Endothelial cell of umbilical vein (primary cell): ENCODE data around the gene SLC22A8. TPM values are rescaled to one million over a fixed set of nuclear protein-coding genes. Genes with fewer than 3 reads are reported as not detected.

Experiments
- BruUV-seq: library from RNA; stranded (reverse); fragments of 400-500 nt; replicated peaks from 2 replicates; lab custom pipeline; 2021; lab: Mats Ljungman, UMichigan
- CTCF ChIA-PET: fragments of 300-600, 350-600 bp; sonication (Branson Sonifier 250); formaldehyde crosslinking; loops from one replicate; lab custom pipeline; 2021; ENCODE audit warnings: antibody characterized with exemption, inconsistent platforms; lab: Charles Lee
- POLR2A ChIA-PET: fragments of 300-600, 350-600 bp; sonication (Branson Sonifier 250); formaldehyde crosslinking; loops from one replicate; lab custom pipeline; 2021; ENCODE audit warnings: antibody characterized with exemption, inconsistent platforms; lab: Charles Lee
- DNase-seq: peaks from one replicate; pipeline ENCODE4 v3.0.0-alpha.2; 2011; ENCODE audit warnings: low read depth, low spot score
- FAIRE-seq: peaks from 2 replicates; lab custom pipeline; 2011; peaks lifted over from hg19 to GRCh38; lab: Jason Lieb, UNC
- H2AFZ ChIP-seq: 2 replicates; pipeline ENCODE4 v1.6.0; 2012; ENCODE audit warnings: low read depth, low read length, control low read depth, inconsistent platforms
- H3K27ac ChIP-seq: 2 replicates; pipeline ENCODE4 v1.5.1; 2011; ENCODE audit warnings: low read depth, mild to moderate bottlenecking, control low read depth, low read length, moderate library complexity; ENCODE audit not compliant: insufficient read depth
- H3K27me3 ChIP-seq, 2 experiments: 2 replicates each; pipeline versions ENCODE4 v1.6.0 to v1.6.1; 2011; ENCODE audit warnings: low read length in 2 of 2, mixed read lengths in 1 of 2; ENCODE audit not compliant: control insufficient read depth in 2 of 2, insufficient read depth in 2 of 2
- H3K36me3 ChIP-seq, 2 experiments: 2 replicates in 1 of 2; 3 replicates in 1 of 2; pipeline ENCODE4 v1.5.1; 2011; ENCODE audit warnings: low read length in 2 of 2, mild to moderate bottlenecking in 1 of 2, moderate library complexity in 1 of 2; ENCODE audit not compliant: control insufficient read depth in 2 of 2, insufficient read depth in 2 of 2; ENCODE audit errors: extremely low read depth in 1 of 2
- H3K4me1 ChIP-seq: 3 replicates; pipeline ENCODE4 v1.5.1; 2011; ENCODE audit warnings: mild to moderate bottlenecking, low read length; ENCODE audit not compliant: control insufficient read depth, insufficient read depth; ENCODE audit errors: extremely low read depth
- H3K4me2 ChIP-seq: 2 replicates; pipeline ENCODE4 v1.6.1; 2011; ENCODE audit warnings: low read length, control low read depth, mixed read lengths; ENCODE audit not compliant: insufficient read depth
- H3K4me3 ChIP-seq, 3 experiments: fragments of 200-600 bp in 1 of 3; sonication (generic), shearing (Covaris generic) in 1 of 3; replicated peaks in 1 of 3; 2 replicates each; pipeline ENCODE4 v1.5.1; 2011 to 2016; ENCODE audit warnings: control low read depth in 3 of 3, low read length in 3 of 3, mild to moderate bottlenecking in 2 of 3, inconsistent platforms in 1 of 3, low read depth in 1 of 3, moderate library complexity in 1 of 3; ENCODE audit not compliant: insufficient read depth in 1 of 3
- H3K79me2 ChIP-seq: 2 replicates; pipeline ENCODE4 v1.6.0; 2012; ENCODE audit warnings: low read length, inconsistent platforms; ENCODE audit not compliant: control insufficient read depth, insufficient read depth
- H3K9ac ChIP-seq: replicated peaks from 2 replicates; pipeline ENCODE3; 2011; ENCODE audit warnings: low read length, control low read depth; ENCODE audit not compliant: insufficient read depth; ENCODE audit errors: extremely low read depth
- H3K9me1 ChIP-seq: replicated peaks from 3 replicates; pipeline ENCODE4 v1.6.0; 2011; ENCODE audit warnings: mild to moderate bottlenecking, low read length; ENCODE audit not compliant: control insufficient read depth, insufficient read depth; ENCODE audit errors: extremely low read depth
- H3K9me3 ChIP-seq: replicated peaks from 2 replicates; pipeline ENCODE4 v1.5.1; 2012; ENCODE audit warnings: low read length, inconsistent platforms; ENCODE audit not compliant: control insufficient read depth, insufficient read depth
- H4K20me1 ChIP-seq: replicated peaks from 2 replicates; pipeline ENCODE3; 2011; ENCODE audit warnings: mild to moderate bottlenecking, low read length; ENCODE audit not compliant: control insufficient read depth, insufficient read depth; ENCODE audit errors: extremely low read depth
- CTCF ChIP-seq, 2 donors: IDR thresholded peaks; 1 replicate in 1 of 2; 2 replicates in 1 of 2; pipeline ENCODE4 v1.5.1; 2011; ENCODE audit warnings: low read length in 2 of 2, mild to moderate bottlenecking in 2 of 2, moderate library complexity in 2 of 2, control low read depth in 1 of 2, inconsistent platforms in 1 of 2, low read depth in 1 of 2; ENCODE audit not compliant: insufficient read depth in 1 of 2; ENCODE audit errors: extremely low read depth in 1 of 2
- EZH2 ChIP-seq: IDR thresholded peaks from 2 replicates; pipeline ENCODE4 v1.6.1; 2012; ENCODE audit warnings: borderline replicate concordance, low read depth, mild to moderate bottlenecking, moderate library complexity, low read length, inconsistent platforms; ENCODE audit not compliant: severe bottlenecking
- FOS ChIP-seq: IDR thresholded peaks from 2 replicates; pipeline ENCODE4 v1.6.1; 2011; ENCODE audit warnings: mild to moderate bottlenecking, low read length, moderate library complexity, borderline replicate concordance; ENCODE audit not compliant: insufficient read depth
- GATA2 ChIP-seq: IDR thresholded peaks from 2 replicates; pipeline ENCODE4 v1.7.0; 2011; ENCODE audit warnings: low read depth, mild to moderate bottlenecking, moderate library complexity, mixed read lengths, low read length; ENCODE audit not compliant: insufficient read length, insufficient read depth
- JUN ChIP-seq: IDR thresholded peaks from 2 replicates; pipeline ENCODE4 v1.6.1; 2011; ENCODE audit warnings: borderline replicate concordance, low read depth; ENCODE audit not compliant: insufficient read length, insufficient read depth
- MYC ChIP-seq: IDR thresholded peaks from one replicate; pipeline ENCODE4 v1.6.1; 2011; ENCODE audit warnings: mild to moderate bottlenecking, low read depth, low read length
- POLR2AphosphoS5 ChIP-seq: IDR thresholded peaks from 2 replicates; pipeline ENCODE4 v1.6.1; 2012; ENCODE audit warnings: low read depth, mild to moderate bottlenecking, control low read depth, low read length, moderate library complexity; ENCODE audit not compliant: insufficient read depth
- dilution Hi-C: fragments of 300-500 bp; cut with MboI; formaldehyde crosslinking; loops from one replicate; pipeline ENCODE4 v1.15.0; 2019; ENCODE audit warnings: low sequenced_read_pairs; ENCODE audit not compliant: extremely low pct_ligation_motif_present
- intact Hi-C: fragments of 100-400 bp; cut with micrococcal nuclease; formaldehyde crosslinking; loops from one replicate; pipeline ENCODE4 v1.10.0; 2022
- polyA plus RNA-seq, 4 experiments: library from polyadenylated mRNA; depleted of rRNA in 3 of 4; stranded (reverse) in 3 of 4; unstranded in 1 of 4; fragments of >200 nt; gene quantifications; 2 replicates each; pipeline versions ENCODE4 v1.2.1 to v1.2.3, GENCODE V29; 2011 to 2012; ENCODE audit warnings: missing spikeins in 1 of 4
- total RNA-seq: library from RNA; stranded (reverse); gene quantifications from 2 replicates; pipeline ENCODE4 v1.2.3, GENCODE V29; 2021
- TF ChIP-seq, protein P1 (sequence below): IDR thresholded peaks from 2 replicates; pipeline ENCODE4 v1.6.1; 2011; ENCODE audit not compliant: insufficient read depth, insufficient read length

SLC22A8 gene
- total and polyA plus RNA-seq, 2 donors (not counting 3 experiments of a cell fraction or from before 2014, with no cell fraction given) = not detected

DNA sequence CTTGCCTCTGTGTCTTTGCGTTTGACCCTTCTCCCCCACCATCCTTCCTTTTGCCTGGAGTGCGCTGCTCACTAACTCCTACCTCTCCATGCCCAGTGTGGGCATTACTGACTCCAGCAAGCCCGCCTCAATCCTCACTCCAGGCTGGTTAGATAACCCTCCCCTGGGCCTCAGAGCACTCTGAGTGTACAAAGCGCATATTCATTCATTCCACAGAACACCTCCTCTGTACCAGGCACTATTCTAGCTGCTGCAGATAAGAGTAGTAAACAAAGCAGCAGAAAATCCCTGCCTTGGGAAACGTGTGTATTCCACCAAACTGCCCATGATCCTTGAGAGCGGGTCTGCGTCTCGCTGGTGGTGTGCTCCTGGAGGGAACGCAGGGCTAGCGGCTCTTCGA is 3.2 kb downstream of the SLC22A8 start:
- no TSS peak for BruUV-seq
- H3K27ac ChIP-seq = no peak overlapping the region
- dilution Hi-C loops = no loop called here

More for the DNA sequence above, 3.2 kb downstream of the SLC22A8 start:
- Histone ChIP-seq H3K27me3 (peaks cover 3% of the 10 kb centered on the region in 2 experiments), H3K9me1 (no peaks in the 10 kb centered on the region), H3K36me3 (no peaks in the 10 kb centered on the region), H4K20me1 (no peaks in the 10 kb centered on the region), H2AFZ (no peak overlapping the region), H3K4me2 (no peak overlapping the region), H3K79me2 (no peaks in the 10 kb centered on the region), H3K4me1 (peaks cover 3% of the 10 kb centered on the region), H3K9ac (no peak overlapping the region), H3K9me3 (no peaks in the 10 kb centered on the region), H3K4me3 (no peak overlapping the region)
- DNase-seq = no peak
- TF ChIP-seq FOS (no peak), MYC (no peak), EZH2 (no peak), POLR2AphosphoS5 (no peak), GATA2 (no peak), CTCF (IDR thresholded peaks at IDR 0.05; ENCODE audit: extremely low read depth in 1 of 2, insufficient read depth in 1 of 2, low read depth in 1 of 2, low read length in 2 of 2) (no peak), JUN (no peak)
- TF ChIP-seq, protein P1, sequence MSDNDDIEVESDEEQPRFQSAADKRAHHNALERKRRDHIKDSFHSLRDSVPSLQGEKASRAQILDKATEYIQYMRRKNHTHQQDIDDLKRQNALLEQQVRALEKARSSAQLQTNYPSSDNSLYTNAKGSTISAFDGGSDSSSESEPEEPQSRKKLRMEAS = no peak
- intact Hi-C loops = no loop called here
- CTCF ChIA-PET = interaction anchor here (0.6 to 2.0 kb wide), 3 partner anchors 37 to 104 kb away, joined by 3 to 6 read pairs (median 5); no protein-coding TSS in a partner anchor
- POLR2A ChIA-PET = no interaction called here
- FAIRE-seq = no peak
